ENCODE results near the gene EHBP1L1.
"Not testable (repeated sequence)": the region's sequence is repeated elsewhere in the genome, so short reads cannot be mapped to it uniquely, and the experiment has no call there.

The EHBP1L1 gene

GRCh38 chr11:65562788-65563187, 13.1 kb upstream of the EHBP1L1 start:
- no peak for DNase-seq

GRCh38 chr11:65563601-65564000, 12.3 kb upstream of the EHBP1L1 start:
- no peak for DNase-seq

GRCh38 chr11:65564879-65565559, 10.8 kb upstream of the EHBP1L1 start:
- DNase-seq: not testable (repeated sequence)

- DNase-seq: no peak
These were observed 10.0 kb upstream of the EHBP1L1 start for GRCh38 chr11:65565624-65566453.

GRCh38 chr11:65569164-65569972, 6.5 kb upstream of the EHBP1L1 start:
- DNase-seq: no peak

- peak; percentile 98 for DNase-seq
These were observed 5.6 kb upstream of the EHBP1L1 start, which contains the start of gene ZNRD2 for GRCh38 chr11:65569973-65570918. Gene ZNRD2 (plus strand): TSS chr11:65570477. CDS start chr11:65570492, 15 bp downstream.

GRCh38 chr11:65571420-65571819, 4.4 kb upstream of the EHBP1L1 start:
- DNase-seq: no peak

- DNase-seq: no peak
These were observed 3.9 kb upstream of the EHBP1L1 start for GRCh38 chr11:65571940-65572339.

- peak; percentile 96 for DNase-seq
These were observed 3.3 kb upstream of the EHBP1L1 start, which contains the start of gene FAM89B for GRCh38 chr11:65572356-65573051. Gene FAM89B (plus strand): TSS chr11:65572538. CDS start chr11:65572670, 132 bp downstream.

GRCh38 chr11:65573391-65574079, 2.3 kb upstream of the EHBP1L1 start:
- peak; percentile 50 for DNase-seq

GRCh38 chr11:65574109-65574810, 1.6 kb upstream of the EHBP1L1 start:
- DNase-seq: peak; percentile 97

- DNase-seq: peak; percentile 43
These were observed 864 bp upstream of the EHBP1L1 start for GRCh38 chr11:65574811-65575567.

GRCh38 chr11:65576232-65576866, 496 bp downstream of the EHBP1L1 start:
- no peak for DNase-seq

GRCh38 chr11:65576867-65577755, 1.3 kb downstream of the EHBP1L1 start:
- DNase-seq: peak; percentile 79

GRCh38 chr11:65577756-65578109, 1.9 kb downstream of the EHBP1L1 start:
- DNase-seq: no peak

- no peak for DNase-seq
These were observed 2.3 kb downstream of the EHBP1L1 start for GRCh38 chr11:65578134-65578533.

- no peak for DNase-seq
These were observed 2.8 kb downstream of the EHBP1L1 start for GRCh38 chr11:65578667-65579066.

- no peak for DNase-seq
These were observed 3.4 kb downstream of the EHBP1L1 start for GRCh38 chr11:65579291-65579690.

Data from right hindlimb (tissue), 1 donor.